ENCODE results near the gene OXTR.

DNA sequence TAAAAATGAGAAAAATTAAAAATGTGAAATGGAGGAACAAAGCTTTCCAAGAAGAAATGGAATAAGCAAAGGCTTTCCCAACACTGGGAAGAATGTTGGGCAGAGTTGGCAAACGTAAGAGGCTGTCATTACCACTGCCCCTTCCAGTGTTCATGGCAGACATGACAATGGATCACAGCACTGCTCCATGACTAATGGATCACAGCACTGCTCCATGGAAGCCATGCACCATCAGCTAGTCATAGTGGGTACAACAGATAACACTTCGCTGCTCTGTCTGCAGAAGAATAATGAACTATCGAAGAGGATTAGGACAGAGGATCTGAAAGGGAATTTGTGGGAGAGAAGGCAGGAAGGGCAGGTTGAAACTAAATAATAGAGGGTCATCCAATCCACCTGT is 30.8 kb downstream of the OXTR start:
- TF ChIP-seq EZH2 (IDR thresholded peaks at IDR 0.05; ENCODE audit: borderline replicate concordance, insufficient read depth, low read length, poor library complexity, severe bottlenecking) (no peak), SMC3 (conservative IDR thresholded peaks at IDR 0.05; ENCODE audit: poor library complexity) (no peak), TAF1 (IDR thresholded peaks at IDR 0.05; ENCODE audit: low read depth) (no peak), EP300 (conservative IDR thresholded peaks at IDR 0.05; ENCODE audit: poor library complexity, severe bottlenecking) (no peak)
- TF ChIP-seq, protein P1, sequence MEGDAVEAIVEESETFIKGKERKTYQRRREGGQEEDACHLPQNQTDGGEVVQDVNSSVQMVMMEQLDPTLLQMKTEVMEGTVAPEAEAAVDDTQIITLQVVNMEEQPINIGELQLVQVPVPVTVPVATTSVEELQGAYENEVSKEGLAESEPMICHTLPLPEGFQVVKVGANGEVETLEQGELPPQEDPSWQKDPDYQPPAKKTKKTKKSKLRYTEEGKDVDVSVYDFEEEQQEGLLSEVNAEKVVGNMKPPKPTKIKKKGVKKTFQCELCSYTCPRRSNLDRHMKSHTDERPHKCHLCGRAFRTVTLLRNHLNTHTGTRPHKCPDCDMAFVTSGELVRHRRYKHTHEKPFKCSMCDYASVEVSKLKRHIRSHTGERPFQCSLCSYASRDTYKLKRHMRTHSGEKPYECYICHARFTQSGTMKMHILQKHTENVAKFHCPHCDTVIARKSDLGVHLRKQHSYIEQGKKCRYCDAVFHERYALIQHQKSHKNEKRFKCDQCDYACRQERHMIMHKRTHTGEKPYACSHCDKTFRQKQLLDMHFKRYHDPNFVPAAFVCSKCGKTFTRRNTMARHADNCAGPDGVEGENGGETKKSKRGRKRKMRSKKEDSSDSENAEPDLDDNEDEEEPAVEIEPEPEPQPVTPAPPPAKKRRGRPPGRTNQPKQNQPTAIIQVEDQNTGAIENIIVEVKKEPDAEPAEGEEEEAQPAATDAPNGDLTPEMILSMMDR (IDR thresholded peaks at IDR 0.05; ENCODE audit: poor library complexity, severe bottlenecking): no peak
- TF ChIP-seq, protein P2, sequence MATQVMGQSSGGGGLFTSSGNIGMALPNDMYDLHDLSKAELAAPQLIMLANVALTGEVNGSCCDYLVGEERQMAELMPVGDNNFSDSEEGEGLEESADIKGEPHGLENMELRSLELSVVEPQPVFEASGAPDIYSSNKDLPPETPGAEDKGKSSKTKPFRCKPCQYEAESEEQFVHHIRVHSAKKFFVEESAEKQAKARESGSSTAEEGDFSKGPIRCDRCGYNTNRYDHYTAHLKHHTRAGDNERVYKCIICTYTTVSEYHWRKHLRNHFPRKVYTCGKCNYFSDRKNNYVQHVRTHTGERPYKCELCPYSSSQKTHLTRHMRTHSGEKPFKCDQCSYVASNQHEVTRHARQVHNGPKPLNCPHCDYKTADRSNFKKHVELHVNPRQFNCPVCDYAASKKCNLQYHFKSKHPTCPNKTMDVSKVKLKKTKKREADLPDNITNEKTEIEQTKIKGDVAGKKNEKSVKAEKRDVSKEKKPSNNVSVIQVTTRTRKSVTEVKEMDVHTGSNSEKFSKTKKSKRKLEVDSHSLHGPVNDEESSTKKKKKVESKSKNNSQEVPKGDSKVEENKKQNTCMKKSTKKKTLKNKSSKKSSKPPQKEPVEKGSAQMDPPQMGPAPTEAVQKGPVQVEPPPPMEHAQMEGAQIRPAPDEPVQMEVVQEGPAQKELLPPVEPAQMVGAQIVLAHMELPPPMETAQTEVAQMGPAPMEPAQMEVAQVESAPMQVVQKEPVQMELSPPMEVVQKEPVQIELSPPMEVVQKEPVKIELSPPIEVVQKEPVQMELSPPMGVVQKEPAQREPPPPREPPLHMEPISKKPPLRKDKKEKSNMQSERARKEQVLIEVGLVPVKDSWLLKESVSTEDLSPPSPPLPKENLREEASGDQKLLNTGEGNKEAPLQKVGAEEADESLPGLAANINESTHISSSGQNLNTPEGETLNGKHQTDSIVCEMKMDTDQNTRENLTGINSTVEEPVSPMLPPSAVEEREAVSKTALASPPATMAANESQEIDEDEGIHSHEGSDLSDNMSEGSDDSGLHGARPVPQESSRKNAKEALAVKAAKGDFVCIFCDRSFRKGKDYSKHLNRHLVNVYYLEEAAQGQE (IDR thresholded peaks at IDR 0.05; ENCODE audit: borderline replicate concordance): no peak
